SK-N-SH (cell line): ENCODE results near the gene STAM2. TPM values are rescaled to one million over a fixed set of nuclear protein-coding genes. Genes with fewer than 3 reads are reported as not detected.

ENCODE experiments used
- CTCF ChIA-PET: fragments of 300-600, 350-600 bp; formaldehyde crosslinking; extraction: SDS; loops from one replicate; lab custom pipeline; 2021; lab: Yijun Ruan, JAX
- POLR2A ChIA-PET: fragments of 350-600 bp; sonication (Branson Sonifier 250); formaldehyde crosslinking; extraction: SDS; loops from one replicate; lab custom pipeline; 2020; ENCODE audit warnings: antibody characterized with exemption, inconsistent platforms; lab: Yijun Ruan, JAX
- DNase-seq: peaks from one replicate; pipeline ENCODE4 v3.0.0; 2012
- H2AFZ ChIP-seq: fragments of 200-600 bp; sonication (generic); 2 replicates; pipeline ENCODE4 v1.8.1; 2016; ENCODE audit warnings: antibody characterized with exemption, mild to moderate bottlenecking, low read depth
- H3F3A ChIP-seq: fragments of 200-600 bp; sonication (generic); replicated peaks from 2 replicates; pipeline ENCODE3; 2016; ENCODE audit warnings: antibody characterized with exemption, mild to moderate bottlenecking; ENCODE audit not compliant: insufficient read depth
- H3K27ac ChIP-seq, 2 experiments: fragments of 200-500 bp in 1 of 2; fragments of 200-600 bp in 1 of 2; sonication (Bioruptor generic) in 1 of 2; sonication (generic), shearing (Covaris generic) in 1 of 2; 2 replicates each; pipeline versions ENCODE4 v1.5.1 to v1.6.1; 2014 to 2016; ENCODE audit warnings: low read depth in 2 of 2, inconsistent platforms in 1 of 2, low read length in 1 of 2, mild to moderate bottlenecking in 1 of 2, mixed read lengths in 1 of 2
- H3K27me3 ChIP-seq: fragments of 200-600 bp; sonication (generic), shearing (Covaris generic); 2 replicates; pipeline ENCODE4 v1.6.1; 2016; ENCODE audit warnings: mixed run types; ENCODE audit not compliant: insufficient read depth
- H3K36me3 ChIP-seq, 2 experiments: fragments of 200-500 bp in 1 of 2; fragments of 200-600 bp in 1 of 2; sonication (Bioruptor generic) in 1 of 2; sonication (generic) in 1 of 2; replicated peaks in 1 of 2; 2 replicates each; pipeline versions ENCODE3 to v1.5.1; 2014 to 2016; ENCODE audit warnings: low read length in 1 of 2, mild to moderate bottlenecking in 1 of 2; ENCODE audit not compliant: insufficient read depth in 2 of 2, control insufficient read depth in 1 of 2
- H3K4me1 ChIP-seq, 2 experiments: fragments of 200-500 bp in 1 of 2; fragments of 200-600 bp in 1 of 2; sonication (Bioruptor generic) in 1 of 2; sonication (generic), shearing (Covaris generic) in 1 of 2; 2 replicates each; pipeline versions ENCODE4 v1.5.1 to v1.6.1; 2014 to 2016; ENCODE audit warnings: low read depth in 1 of 2, low read length in 1 of 2, mixed run types in 1 of 2; ENCODE audit not compliant: insufficient read depth in 2 of 2, control insufficient read depth in 1 of 2
- H3K4me2 ChIP-seq: fragments of 200-600 bp; sonication (generic), shearing (Covaris generic); 2 replicates; pipeline ENCODE4 v1.6.1; 2017; ENCODE audit warnings: mixed run types
- H3K4me3 ChIP-seq, 2 experiments: fragments of 200-500 bp in 1 of 2; fragments of 200-600 bp in 1 of 2; sonication (Bioruptor generic) in 1 of 2; sonication (generic), shearing (Covaris generic) in 1 of 2; 2 replicates each; pipeline versions ENCODE4 v1.5.1 to v1.8.1; 2014 to 2016; ENCODE audit warnings: low read depth in 2 of 2, inconsistent platforms in 1 of 2, low read length in 1 of 2, mild to moderate bottlenecking in 1 of 2, mixed read lengths in 1 of 2, moderate library complexity in 1 of 2
- H3K79me2 ChIP-seq: fragments of 200-600 bp; sonication (generic); 2 replicates; pipeline ENCODE4 v1.8.1; 2017; ENCODE audit warnings: mild to moderate bottlenecking; ENCODE audit not compliant: insufficient read depth
- H3K9ac ChIP-seq: fragments of 200-600 bp; sonication (generic); 2 replicates; pipeline ENCODE4 v1.6.1; 2017; ENCODE audit warnings: mixed run types
- H3K9me2 ChIP-seq: fragments of 200-600 bp; sonication (generic); 2 replicates; pipeline ENCODE4 v1.6.1; 2017; ENCODE audit warnings: mixed run types
- H3K9me3 ChIP-seq: fragments of 200-600 bp; sonication (generic); 2 replicates; pipeline ENCODE4 v1.6.1; 2017; ENCODE audit warnings: mixed run types, mild to moderate bottlenecking, moderate library complexity
- H4K20me1 ChIP-seq: fragments of 200-600 bp; sonication (generic); 2 replicates; pipeline ENCODE4 v1.6.1; 2017; ENCODE audit warnings: mild to moderate bottlenecking, mixed run types; ENCODE audit not compliant: insufficient read depth
- CHD2 ChIP-seq: fragments of 150-350 bp; IDR thresholded peaks from 2 replicates; pipeline ENCODE4 v1.6.1; 2018; ENCODE audit warnings: low read length; ENCODE audit not compliant: partially characterized antibody
- EP300 ChIP-seq, 2 experiments: IDR thresholded peaks; 2 replicates each; pipeline versions ENCODE4 v1.4.0 to v1.6.1; 2012; ENCODE audit warnings: borderline replicate concordance in 1 of 2, low read depth in 1 of 2, low read length in 1 of 2
- FOXJ3 ChIP-seq: sonication (generic); formaldehyde crosslinking; IDR thresholded peaks from 2 replicates; pipeline ENCODE4 v1.5.1; 2020; ENCODE audit warnings: mild to moderate bottlenecking, missing genetic modification reagents
- FOXM1 ChIP-seq: IDR thresholded peaks from 2 replicates; pipeline ENCODE4 v1.4.0; 2012; ENCODE audit warnings: low read depth, mild to moderate bottlenecking
- GABPA ChIP-seq: IDR thresholded peaks from 2 replicates; pipeline ENCODE4 v1.4.0; 2012; ENCODE audit warnings: low read depth, mild to moderate bottlenecking
- GATA2 ChIP-seq: sonication (generic); formaldehyde crosslinking; IDR thresholded peaks from 2 replicates; pipeline ENCODE4 v1.5.0; 2020; ENCODE audit warnings: mild to moderate bottlenecking, missing genetic modification reagents
- NRF1 ChIP-seq: IDR thresholded peaks from 2 replicates; pipeline ENCODE4 v1.6.1; 2012; ENCODE audit warnings: low read depth, mild to moderate bottlenecking, low read length
- RAD21 ChIP-seq: IDR thresholded peaks from 2 replicates; pipeline ENCODE4 v1.6.1; 2012; ENCODE audit warnings: mild to moderate bottlenecking, low read length
- RCOR1 ChIP-seq: fragments of 150-350 bp; IDR thresholded peaks from 2 replicates; pipeline ENCODE4 v1.6.1; 2017; ENCODE audit warnings: antibody characterized with exemption, low read length
- REST ChIP-seq: IDR thresholded peaks from 2 replicates; pipeline ENCODE4 v1.6.1; 2012; ENCODE audit warnings: mild to moderate bottlenecking, low read depth, low read length, moderate library complexity
- RFX5 ChIP-seq: IDR thresholded peaks from 2 replicates; pipeline ENCODE4 v1.6.1; 2012; ENCODE audit warnings: mild to moderate bottlenecking, improper control_type of control experiment, low read length
- SIN3A ChIP-seq: IDR thresholded peaks from 2 replicates; pipeline ENCODE4 v1.6.1; 2012; ENCODE audit warnings: low read depth, mild to moderate bottlenecking, low read length, moderate library complexity, borderline replicate concordance
- TAF1 ChIP-seq: IDR thresholded peaks from 2 replicates; pipeline ENCODE4 v1.6.1; 2012; ENCODE audit warnings: low read depth, mild to moderate bottlenecking, low read length, moderate library complexity, borderline replicate concordance
- TCF12 ChIP-seq: IDR thresholded peaks from 2 replicates; pipeline ENCODE4 v1.4.0; 2012
- TEAD4 ChIP-seq: IDR thresholded peaks from 2 replicates; pipeline ENCODE4 v1.4.0; 2012; ENCODE audit warnings: mild to moderate bottlenecking, borderline replicate concordance; ENCODE audit not compliant: insufficient read depth
- YY1 ChIP-seq: IDR thresholded peaks from 2 replicates; pipeline ENCODE4 v1.4.0; 2012; ENCODE audit warnings: low read depth, mild to moderate bottlenecking
- ZBTB33 ChIP-seq: IDR thresholded peaks from 2 replicates; pipeline ENCODE4 v1.4.0; 2012; ENCODE audit warnings: low read depth, borderline replicate concordance
- WGBS: methylation state at CpG from one replicate; pipeline ENCODE4 v1.1.6; 2017; ENCODE audit warnings: low lambda C conversion rate; 5-methylcytosine and 5-hydroxymethylcytosine counted together
- polyA plus RNA-seq, 3 experiments: library from polyadenylated mRNA; depleted of rRNA; stranded (reverse); fragments of >200 nt; gene quantifications; 2 replicates each; pipeline ENCODE4 v1.2.3, GENCODE V29; 2012
- TF ChIP-seq, protein P1 (sequence below): fragments of 200-600 bp; sonication (generic); IDR thresholded peaks from 2 replicates; pipeline ENCODE4 v1.6.1; 2017; ENCODE audit warnings: antibody characterized with exemption, mild to moderate bottlenecking, moderate library complexity
- TF ChIP-seq, protein P2 (sequence below): IDR thresholded peaks from 2 replicates; pipeline ENCODE4 v1.4.0; 2012; ENCODE audit warnings: low read depth, borderline replicate concordance

STAM2 gene
- polyA plus RNA-seq, 1 of the 3 experiments (the other 2 are of a cell fraction), result 6.9 TPM

- POLR2A ChIA-PET, result no interaction called here
These were observed 24.5 kb upstream of the STAM2 start for GRCh38 chr2:152200101-152200500.

More at GRCh38 chr2:152200101-152200500, 24.5 kb upstream of the STAM2 start:
- no peaks in the 10 kb centered on the region for H3K9me3 ChIP-seq
- no peaks in the 10 kb centered on the region for H4K20me1 ChIP-seq
- peak overlapping the region in 1 of 2 experiments; percentile 21; a peak in 1 of 4 replicates for H3K4me3 ChIP-seq
- CTCF ChIA-PET, result interaction anchor here (0.9 to 1.8 kb wide), 3 partner anchors 11 to 516 kb away, joined by 3 to 6 read pairs (median 4); no protein-coding TSS in a partner anchor
- H3K27ac ChIP-seq, result peak overlapping the region in 1 of 2 experiments; percentile 89; a peak in 3 of 4 replicates
- 34% methylated on average over 4 of the region's 4 CpGs for WGBS
- H3K9me2 ChIP-seq, result no peaks in the 10 kb centered on the region
- peak overlapping the region; percentile 24; the same call in 1 of the 2 replicates for H3K9ac ChIP-seq
- no peak for DNase-seq
- peak overlapping the region; percentile 80 for H2AFZ ChIP-seq
- H3K79me2 ChIP-seq, result no peaks in the 10 kb centered on the region
- no peak for TF ChIP-seq FOXM1
- TF ChIP-seq EP300 (IDR thresholded peaks at IDR 0.05; ENCODE audit: borderline replicate concordance in 1 of 2, low read depth in 1 of 2, low read length in 1 of 2), result no peak
- TF ChIP-seq NRF1, result no peak
- no peak for TF ChIP-seq CHD2
- TF ChIP-seq TEAD4, result no peak
- TF ChIP-seq, protein P1, sequence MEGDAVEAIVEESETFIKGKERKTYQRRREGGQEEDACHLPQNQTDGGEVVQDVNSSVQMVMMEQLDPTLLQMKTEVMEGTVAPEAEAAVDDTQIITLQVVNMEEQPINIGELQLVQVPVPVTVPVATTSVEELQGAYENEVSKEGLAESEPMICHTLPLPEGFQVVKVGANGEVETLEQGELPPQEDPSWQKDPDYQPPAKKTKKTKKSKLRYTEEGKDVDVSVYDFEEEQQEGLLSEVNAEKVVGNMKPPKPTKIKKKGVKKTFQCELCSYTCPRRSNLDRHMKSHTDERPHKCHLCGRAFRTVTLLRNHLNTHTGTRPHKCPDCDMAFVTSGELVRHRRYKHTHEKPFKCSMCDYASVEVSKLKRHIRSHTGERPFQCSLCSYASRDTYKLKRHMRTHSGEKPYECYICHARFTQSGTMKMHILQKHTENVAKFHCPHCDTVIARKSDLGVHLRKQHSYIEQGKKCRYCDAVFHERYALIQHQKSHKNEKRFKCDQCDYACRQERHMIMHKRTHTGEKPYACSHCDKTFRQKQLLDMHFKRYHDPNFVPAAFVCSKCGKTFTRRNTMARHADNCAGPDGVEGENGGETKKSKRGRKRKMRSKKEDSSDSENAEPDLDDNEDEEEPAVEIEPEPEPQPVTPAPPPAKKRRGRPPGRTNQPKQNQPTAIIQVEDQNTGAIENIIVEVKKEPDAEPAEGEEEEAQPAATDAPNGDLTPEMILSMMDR, result no peak
- TF ChIP-seq RCOR1, result no peak
- TF ChIP-seq FOXJ3 (CRISPR knock-in tag), result no peak
- TF ChIP-seq GABPA, result no peak
- TF ChIP-seq RFX5, result no peak
- no peak for TF ChIP-seq TCF12
- no peak for TF ChIP-seq ZBTB33
- no peak for TF ChIP-seq RAD21
- TF ChIP-seq YY1, result no peak
- TF ChIP-seq REST, result no peak
- TF ChIP-seq, protein P2, sequence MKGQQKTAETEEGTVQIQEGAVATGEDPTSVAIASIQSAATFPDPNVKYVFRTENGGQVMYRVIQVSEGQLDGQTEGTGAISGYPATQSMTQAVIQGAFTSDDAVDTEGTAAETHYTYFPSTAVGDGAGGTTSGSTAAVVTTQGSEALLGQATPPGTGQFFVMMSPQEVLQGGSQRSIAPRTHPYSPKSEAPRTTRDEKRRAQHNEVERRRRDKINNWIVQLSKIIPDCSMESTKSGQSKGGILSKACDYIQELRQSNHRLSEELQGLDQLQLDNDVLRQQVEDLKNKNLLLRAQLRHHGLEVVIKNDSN, result no peak
- no peak for TF ChIP-seq SIN3A
- no peak for TF ChIP-seq TAF1
- TF ChIP-seq GATA2 (CRISPR knock-in tag), result no peak
- H3K4me2 ChIP-seq, result peak overlapping the region; percentile 73
- H3F3A ChIP-seq, result peaks cover 30% of the 10 kb centered on the region
- H3K27me3 ChIP-seq, result no peaks in the 10 kb centered on the region
- no peaks in the 10 kb centered on the region for H3K36me3 ChIP-seq
- peaks cover 8 to 10% of the 10 kb centered on the region in 2 experiments; a peak in 3 of 4 replicates for H3K4me1 ChIP-seq
